Measurements from ENCODE around the gene ZNF70.

DNA sequence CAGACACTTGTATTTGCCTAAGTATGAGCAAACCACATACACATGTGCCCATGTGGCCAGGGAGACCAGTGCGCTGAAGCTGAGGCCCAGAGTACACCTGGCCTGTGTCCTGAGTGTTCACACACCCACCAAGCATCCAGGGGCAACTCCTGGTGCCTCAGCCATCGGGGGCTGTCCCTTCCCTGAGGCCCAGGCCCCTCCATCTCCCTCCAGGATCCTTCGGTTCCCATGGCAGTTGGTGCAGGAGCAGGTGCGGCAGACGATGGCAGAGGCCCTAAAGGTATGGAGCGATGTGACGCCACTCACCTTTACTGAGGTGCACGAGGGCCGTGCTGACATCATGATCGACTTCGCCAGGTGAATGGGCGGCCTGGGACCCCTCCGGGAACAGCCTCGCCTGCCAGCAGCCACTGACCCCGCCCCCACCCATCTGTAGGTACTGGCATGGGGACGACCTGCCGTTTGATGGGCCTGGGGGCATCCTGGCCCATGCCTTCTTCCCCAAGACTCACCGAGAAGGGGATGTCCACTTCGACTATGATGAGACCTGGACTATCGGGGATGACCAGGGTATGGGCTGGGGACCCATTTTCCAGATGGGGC is 29.3 kb upstream of the ZNF70 start:
- TF ChIP-seq, protein P1, sequence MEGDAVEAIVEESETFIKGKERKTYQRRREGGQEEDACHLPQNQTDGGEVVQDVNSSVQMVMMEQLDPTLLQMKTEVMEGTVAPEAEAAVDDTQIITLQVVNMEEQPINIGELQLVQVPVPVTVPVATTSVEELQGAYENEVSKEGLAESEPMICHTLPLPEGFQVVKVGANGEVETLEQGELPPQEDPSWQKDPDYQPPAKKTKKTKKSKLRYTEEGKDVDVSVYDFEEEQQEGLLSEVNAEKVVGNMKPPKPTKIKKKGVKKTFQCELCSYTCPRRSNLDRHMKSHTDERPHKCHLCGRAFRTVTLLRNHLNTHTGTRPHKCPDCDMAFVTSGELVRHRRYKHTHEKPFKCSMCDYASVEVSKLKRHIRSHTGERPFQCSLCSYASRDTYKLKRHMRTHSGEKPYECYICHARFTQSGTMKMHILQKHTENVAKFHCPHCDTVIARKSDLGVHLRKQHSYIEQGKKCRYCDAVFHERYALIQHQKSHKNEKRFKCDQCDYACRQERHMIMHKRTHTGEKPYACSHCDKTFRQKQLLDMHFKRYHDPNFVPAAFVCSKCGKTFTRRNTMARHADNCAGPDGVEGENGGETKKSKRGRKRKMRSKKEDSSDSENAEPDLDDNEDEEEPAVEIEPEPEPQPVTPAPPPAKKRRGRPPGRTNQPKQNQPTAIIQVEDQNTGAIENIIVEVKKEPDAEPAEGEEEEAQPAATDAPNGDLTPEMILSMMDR (IDR thresholded peaks at IDR 0.05), result no peak
- no peak for TF ChIP-seq POLR2A (IDR thresholded peaks at IDR 0.05)

Data from adrenal gland (tissue), 5 donors.